NOMO-1 treated with DMSO at 0.1 percent for 48 hours (cell line): ENCODE measurements around the gene LPP.

Experiments
- DNase-seq: peaks from one replicate; lab custom pipeline; 2025; ENCODE audit not compliant: unreplicated experiment; lab: John Stamatoyannopoulos, UW

LPP gene

DNA sequence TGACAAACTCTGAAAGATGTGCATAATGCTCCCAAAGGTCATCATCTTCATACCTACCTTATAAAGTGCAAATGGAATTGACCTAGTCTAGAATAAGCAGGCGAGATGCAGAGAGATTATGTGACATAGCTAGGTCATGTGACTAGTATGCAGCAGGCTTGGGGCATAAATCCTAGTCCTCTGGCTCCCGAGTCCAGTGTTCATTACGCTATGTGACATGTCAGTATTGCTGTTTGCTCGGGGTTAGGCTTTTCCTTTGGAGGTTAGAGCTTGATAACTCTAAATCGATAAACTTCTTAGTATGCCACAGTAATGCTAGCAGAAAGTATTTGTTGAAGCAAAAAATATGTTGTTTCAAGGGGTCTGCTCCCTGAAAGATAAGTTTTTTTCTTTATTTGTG lies 536.1 kb downstream of the LPP start:
- DNase-seq, result no peak

DNA sequence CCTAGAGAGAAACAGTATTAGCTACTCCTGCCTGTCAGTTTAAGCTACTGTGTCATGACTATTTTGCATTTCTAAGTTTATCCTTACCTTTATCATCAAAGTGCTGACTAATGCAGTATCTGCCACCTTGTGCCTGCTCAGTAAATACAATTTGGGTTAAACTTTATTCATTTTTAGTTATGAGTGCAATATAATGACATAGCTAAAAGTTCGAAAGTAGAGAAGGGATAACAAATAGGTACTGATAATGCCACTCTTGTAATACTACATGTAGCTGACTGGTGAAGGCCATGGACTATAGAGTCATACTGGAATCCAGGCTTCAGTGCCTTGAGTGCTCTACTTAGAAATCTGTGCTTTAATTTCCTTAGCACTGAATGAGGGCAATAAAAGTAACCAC lies 537.0 kb downstream of the LPP start:
- DNase-seq, result no peak

DNA sequence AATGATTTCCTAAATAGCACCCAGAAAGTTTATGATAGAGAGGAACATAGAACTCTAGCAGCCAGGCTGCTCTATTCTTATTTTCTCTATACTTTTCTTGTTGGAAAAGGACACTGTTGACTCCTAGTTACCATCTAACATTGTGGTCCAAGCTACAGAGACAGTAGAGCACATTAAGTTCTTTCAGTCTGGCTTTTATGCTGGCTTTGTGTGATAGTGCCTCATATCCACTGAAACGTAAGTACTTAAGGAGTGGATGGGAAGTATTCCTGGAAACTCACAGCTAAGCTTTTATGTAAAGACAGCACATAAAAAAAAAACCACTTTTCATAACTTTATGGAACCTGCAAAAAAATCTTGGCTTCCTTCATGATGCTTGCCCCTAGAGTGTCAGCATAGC lies 537.7 kb downstream of the LPP start:
- DNase-seq, result no peak

DNA sequence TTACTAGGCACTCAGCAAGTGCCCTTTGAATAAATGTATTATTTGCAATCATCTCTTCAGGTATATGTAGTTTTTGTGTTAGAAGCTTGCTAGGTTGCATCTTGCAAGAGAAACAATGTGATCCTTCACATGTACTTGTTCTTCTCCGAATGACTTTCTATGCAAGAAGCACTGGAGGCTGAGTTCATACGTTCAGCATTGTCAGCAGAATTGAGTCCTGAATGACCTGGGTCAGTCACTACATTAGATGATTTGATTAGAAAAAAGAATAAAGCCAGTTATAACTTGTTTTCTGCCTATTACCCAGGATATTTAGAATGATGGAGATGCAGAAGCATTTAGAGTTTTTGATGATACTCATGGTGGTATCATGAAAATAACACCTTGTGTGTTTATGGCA lies 538.7 kb downstream of the LPP start:
- DNase-seq, result no peak

DNA sequence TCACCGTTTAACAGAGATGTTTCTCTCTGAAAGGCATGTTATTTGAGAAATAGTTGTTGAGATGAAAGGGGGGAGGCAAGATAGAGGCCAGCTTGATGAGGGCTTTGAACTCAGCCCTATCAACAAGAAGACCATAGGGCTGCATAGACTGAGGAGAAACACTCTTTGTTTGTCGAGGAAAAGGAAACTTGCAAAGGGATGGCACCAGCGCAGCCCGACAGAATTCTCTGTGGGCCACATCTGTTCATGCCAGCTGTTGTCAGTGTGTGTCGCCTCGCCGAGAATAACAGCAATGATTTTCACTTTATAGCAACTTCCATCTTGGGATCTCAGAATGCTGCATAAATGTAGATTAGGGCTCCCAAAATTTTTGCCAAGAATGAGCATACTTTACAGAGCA lies 539.5 kb downstream of the LPP start:
- DNase-seq, result no peak

GRCh38 chr3:188695241-188695640 lies 541.3 kb downstream of the LPP start:
- no peak for DNase-seq

- no peak for DNase-seq
These were observed 543.2 kb downstream of the LPP start for GRCh38 chr3:188697127-188697526.

GRCh38 chr3:188698436-188698835 lies 544.5 kb downstream of the LPP start:
- no peak for DNase-seq

DNA sequence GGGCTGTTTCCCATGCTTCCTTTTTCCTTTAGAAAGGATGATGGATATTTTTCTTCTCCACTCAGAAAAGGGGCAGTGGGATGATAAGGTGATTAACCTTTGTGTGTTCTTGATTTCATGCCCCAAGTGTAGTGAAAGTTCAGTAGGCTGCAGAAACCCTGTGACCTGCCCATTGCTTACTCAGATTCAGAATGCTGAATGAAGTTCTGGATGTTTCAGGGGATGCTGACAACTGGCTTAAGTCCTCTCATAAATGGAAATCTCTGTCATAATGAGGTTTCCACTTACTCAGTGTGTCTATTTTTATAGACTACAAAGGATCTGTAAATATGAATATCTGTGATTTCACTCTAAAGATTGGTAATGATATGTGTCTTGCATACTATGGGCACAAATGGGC lies 546.5 kb downstream of the LPP start:
- no peak for DNase-seq

GRCh38 chr3:188700918-188701317 lies 547.0 kb downstream of the LPP start:
- DNase-seq, result no peak

DNA sequence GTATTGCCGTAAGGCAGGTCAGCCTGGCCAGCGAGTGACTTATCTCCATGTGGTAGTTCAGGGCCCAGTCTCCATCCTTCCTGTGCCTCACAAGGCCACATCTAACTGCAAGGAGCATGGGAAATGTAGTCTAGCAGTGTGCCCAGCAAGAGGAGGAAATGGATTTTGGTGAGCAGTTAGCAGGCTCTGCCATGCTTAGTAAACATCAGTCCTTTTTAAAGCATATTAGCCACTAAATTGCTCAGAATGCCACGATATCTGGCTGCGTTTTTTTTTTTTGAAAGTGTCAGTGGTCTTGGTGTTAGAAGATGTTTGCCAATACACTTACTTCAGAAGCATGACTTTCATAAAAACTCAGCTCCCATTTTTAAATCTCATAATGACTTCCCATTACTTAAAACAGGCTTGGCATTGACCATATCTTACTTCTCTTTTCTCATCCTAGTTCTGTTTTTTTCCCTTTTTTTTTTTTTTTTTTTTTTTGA lies 547.6 kb downstream of the LPP start:
- peak; percentile 99 for DNase-seq

- peak; percentile 28 for DNase-seq
These were observed 548.1 kb downstream of the LPP start for GRCh38 chr3:188702028-188702427.

- no peak for DNase-seq
These were observed 552.2 kb downstream of the LPP start for GRCh38 chr3:188706176-188706575.

DNA sequence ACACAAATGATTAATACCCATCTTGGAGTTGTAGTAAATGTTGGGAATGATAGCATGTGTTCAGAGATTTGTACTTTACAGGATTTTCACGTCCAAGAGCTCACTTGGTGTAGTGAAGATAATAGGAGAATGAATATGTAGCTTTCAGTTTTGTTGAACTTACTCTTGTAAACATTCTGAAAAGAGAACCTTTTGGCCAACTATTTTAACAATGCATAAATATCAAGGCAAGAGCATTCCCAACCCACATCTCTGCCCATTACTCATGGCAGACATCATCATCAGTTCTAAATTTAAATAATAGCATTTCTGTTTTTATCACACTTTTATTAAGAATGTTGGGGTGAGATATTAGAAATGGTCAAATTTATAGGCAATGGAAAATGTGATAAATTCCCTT lies 552.6 kb downstream of the LPP start:
- no peak for DNase-seq

- DNase-seq, result peak; percentile 19
These were observed 553.7 kb downstream of the LPP start for GRCh38 chr3:188707381-188708288.

- no peak for DNase-seq
These were observed 557.9 kb downstream of the LPP start for GRCh38 chr3:188711881-188712247.

DNA sequence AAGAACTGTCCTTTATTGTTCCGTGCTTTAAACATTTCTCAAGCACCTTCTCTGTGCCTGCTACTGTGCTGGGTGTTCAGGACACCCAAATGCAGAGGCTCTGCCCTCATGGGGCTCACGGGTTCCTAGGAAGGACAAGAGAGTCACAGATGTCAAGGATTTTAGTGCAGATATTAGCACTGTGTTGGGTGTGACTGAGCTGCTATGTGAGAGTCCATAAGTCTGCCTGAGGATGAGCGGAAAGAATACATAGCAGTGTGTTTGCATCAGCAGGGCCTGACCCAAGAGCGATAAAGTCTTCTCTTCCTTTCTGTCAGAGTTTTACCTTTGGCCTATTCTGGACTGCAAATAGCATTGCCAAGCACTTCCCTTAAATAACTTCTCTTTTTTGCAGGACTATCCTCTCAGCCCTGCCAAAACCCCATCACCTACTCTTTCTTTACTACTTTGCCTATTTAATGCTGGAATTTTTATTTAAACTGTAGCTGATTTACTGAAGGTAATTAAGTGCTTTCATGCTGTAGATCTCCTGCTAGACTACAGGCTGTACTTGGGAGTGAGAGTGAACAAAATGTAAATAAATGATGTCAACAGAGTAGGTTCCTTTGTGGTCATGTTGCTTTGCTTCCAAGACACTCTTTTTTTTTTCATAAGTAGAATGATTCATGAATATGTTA lies 558.4 kb downstream of the LPP start:
- peak; percentile 97 for DNase-seq

DNA sequence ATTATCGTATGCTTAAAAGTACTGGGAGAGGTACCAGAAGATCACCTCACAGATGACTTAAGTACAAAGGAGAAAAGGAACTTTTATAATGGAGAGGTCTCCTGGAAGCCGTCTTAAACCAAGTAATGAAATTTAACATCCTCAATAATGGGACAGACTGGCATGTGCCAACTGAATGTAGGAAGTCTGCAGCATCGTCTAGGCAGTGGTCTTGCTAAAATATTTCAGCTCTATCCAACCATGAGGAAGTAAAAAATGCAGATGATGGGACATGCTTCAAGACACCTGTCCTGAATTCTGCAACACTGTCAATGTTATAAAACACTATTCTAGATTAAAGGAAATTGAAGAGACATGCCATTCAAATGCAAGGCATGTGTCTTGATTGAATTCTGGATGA lies 559.0 kb downstream of the LPP start:
- DNase-seq, result no peak

- DNase-seq, result no peak
These were observed 565.6 kb downstream of the LPP start for GRCh38 chr3:188719545-188719944.

DNA sequence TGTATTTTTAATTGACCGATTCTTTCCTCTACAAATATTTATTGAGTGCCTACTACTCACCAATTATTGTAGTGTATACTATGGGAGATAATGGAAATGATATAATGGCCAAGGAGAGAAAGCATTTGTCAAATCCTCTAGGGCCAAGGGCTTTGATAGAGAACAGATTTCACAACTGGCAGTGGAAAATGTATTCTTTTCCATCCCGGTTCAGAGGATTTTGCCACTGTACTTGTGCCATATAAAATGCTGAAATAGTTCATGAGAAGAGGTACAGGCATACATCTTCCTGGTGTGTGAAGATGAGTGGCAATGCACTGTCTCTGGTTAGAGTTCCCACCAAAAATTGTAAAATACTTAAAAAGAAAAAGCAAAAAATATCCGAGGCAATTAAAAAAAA lies 566.3 kb downstream of the LPP start:
- DNase-seq, result no peak

GRCh38 chr3:188720636-188721035 lies 566.7 kb downstream of the LPP start:
- peak; percentile 22 for DNase-seq

- no peak for DNase-seq
These were observed 567.4 kb downstream of the LPP start for GRCh38 chr3:188721312-188721711.
